MCF 10A (cell line): ENCODE measurements around the gene ARL3. TPM values are rescaled to one million over a fixed set of nuclear protein-coding genes. Genes with fewer than 3 reads are reported as not detected.

Experiments used
- BruUV-seq: library from RNA; stranded (reverse); fragments of 400-500 nt; replicated peaks from 2 replicates; lab custom pipeline; 2021; lab: Mats Ljungman, UMichigan
- CTCF ChIA-PET: fragments of 300-600 bp; sonication (Branson Sonifier 250); formaldehyde crosslinking; extraction: SDS; loops from one replicate; lab custom pipeline; 2021; ENCODE audit warnings: antibody characterized with exemption, inconsistent platforms; lab: Yijun Ruan, JAX
- POLR2A ChIA-PET: fragments of 300-600, 350-650 bp; sonication (Branson Sonifier 250); formaldehyde crosslinking; extraction: SDS; loops from one replicate; lab custom pipeline; 2020; ENCODE audit warnings: antibody characterized with exemption, inconsistent platforms; lab: Yijun Ruan, JAX
- DNase-seq: peaks from one replicate; pipeline ENCODE4 v3.0.0-alpha.2; 2018; ENCODE audit not compliant: unreplicated experiment
- H3K27ac Mint-ChIP-seq: one replicate; pipeline ENCODE4 v1.8.0; 2022; ENCODE audit warnings: mild to moderate bottlenecking, low read depth, mixed read lengths; ENCODE audit not compliant: unreplicated experiment
- H3K27me3 Mint-ChIP-seq: one replicate; pipeline ENCODE4 v1.8.0; 2022; ENCODE audit warnings: mixed read lengths; ENCODE audit not compliant: insufficient read depth, unreplicated experiment
- H3K36me3 Mint-ChIP-seq: one replicate; pipeline ENCODE4 v1.8.0; 2022; ENCODE audit warnings: mild to moderate bottlenecking, moderate library complexity, mixed read lengths; ENCODE audit not compliant: insufficient read depth, unreplicated experiment
- H3K4me1 Mint-ChIP-seq: one replicate; pipeline ENCODE4 v1.8.0; 2022; ENCODE audit warnings: mixed read lengths; ENCODE audit not compliant: insufficient read depth, unreplicated experiment
- H3K4me3 Mint-ChIP-seq: one replicate; pipeline ENCODE4 v1.8.0; 2022; ENCODE audit warnings: mild to moderate bottlenecking, moderate library complexity, mixed read lengths; ENCODE audit not compliant: unreplicated experiment
- H3K9me3 Mint-ChIP-seq: one replicate; pipeline ENCODE4 v1.8.0; 2022; ENCODE audit warnings: mixed read lengths; ENCODE audit not compliant: unreplicated experiment
- intact Hi-C: fragments of 100-400 bp; cut with micrococcal nuclease; formaldehyde crosslinking; loops from 2 replicates; pipeline ENCODE4 v1.14.1; 2022
- total RNA-seq: library from RNA; stranded (reverse); gene quantifications from 2 replicates; pipeline ENCODE4 v1.2.3, GENCODE V29; 2022
- TF ChIP-seq, protein P1 (sequence below): fragments of 200-600 bp; IDR thresholded peaks from one replicate; pipeline ENCODE4 v1.8.0; 2022; ENCODE audit warnings: antibody characterized with exemption, mild to moderate bottlenecking; ENCODE audit not compliant: unreplicated experiment

The ARL3 gene
- total RNA-seq, 1 experiment from 2014 or later: 6.8 TPM

DNA sequence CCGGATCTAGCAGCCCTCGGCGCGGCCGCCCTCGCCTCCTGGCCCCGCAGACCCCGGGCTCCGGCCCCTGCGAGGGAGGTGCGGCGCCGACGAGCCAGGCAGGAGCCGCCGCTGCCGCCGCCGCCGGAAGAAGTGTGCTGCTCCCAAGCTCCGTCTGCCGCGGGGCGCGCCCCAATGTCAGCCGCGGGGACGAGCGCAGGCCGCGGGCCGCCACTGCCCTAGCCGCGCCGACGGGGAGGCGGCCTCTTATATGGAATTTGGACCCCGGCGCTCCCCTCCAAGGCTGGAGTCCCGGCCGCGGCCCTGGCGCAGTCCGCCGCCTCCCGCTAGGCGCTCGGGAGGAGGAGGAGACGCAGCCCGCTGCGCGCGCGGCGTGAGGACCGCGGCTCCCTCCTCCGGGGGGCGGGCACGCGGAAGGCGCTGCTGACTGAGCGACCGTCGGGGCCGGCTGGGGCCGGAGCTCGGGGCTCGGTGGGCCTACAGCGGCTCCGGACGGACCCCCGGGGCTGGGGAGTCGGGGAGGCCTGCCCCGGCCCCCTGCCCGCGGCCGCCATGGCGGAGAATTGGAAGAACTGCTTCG is 70.0 kb downstream of the ARL3 start, which contains the start of gene TRIM8:
Gene TRIM8 (plus strand): TSS at position 414 of the 580 bp plus-strand sequence. CDS start 139 bp downstream, at position 553.
- no peaks in the 10 kb centered on the region for H3K9me3 Mint-ChIP-seq
- peak within 1 kb of the TSS; percentile 90 for H3K4me3 Mint-ChIP-seq
- peak; percentile 39 for DNase-seq
- H3K4me1 Mint-ChIP-seq: peaks cover 24% of the 10 kb centered on the region
- POLR2A ChIA-PET: interaction anchor here (0.5 to 3.8 kb wide), 27 partner anchors 14 to 826 kb away, joined by 3 to 115 read pairs (median 5); partner anchors contain the start of genes ACTR1A, ARL3, NFKB2 and OGA
- intact Hi-C loops: loop anchor here (5.0 kb wide), 1 partner anchor 47 kb away; no protein-coding TSS in a partner anchor
- BruUV-seq: no TSS peak
- peak within 1 kb of the TSS; percentile 98 for H3K27ac Mint-ChIP-seq
- TF ChIP-seq, protein P1, sequence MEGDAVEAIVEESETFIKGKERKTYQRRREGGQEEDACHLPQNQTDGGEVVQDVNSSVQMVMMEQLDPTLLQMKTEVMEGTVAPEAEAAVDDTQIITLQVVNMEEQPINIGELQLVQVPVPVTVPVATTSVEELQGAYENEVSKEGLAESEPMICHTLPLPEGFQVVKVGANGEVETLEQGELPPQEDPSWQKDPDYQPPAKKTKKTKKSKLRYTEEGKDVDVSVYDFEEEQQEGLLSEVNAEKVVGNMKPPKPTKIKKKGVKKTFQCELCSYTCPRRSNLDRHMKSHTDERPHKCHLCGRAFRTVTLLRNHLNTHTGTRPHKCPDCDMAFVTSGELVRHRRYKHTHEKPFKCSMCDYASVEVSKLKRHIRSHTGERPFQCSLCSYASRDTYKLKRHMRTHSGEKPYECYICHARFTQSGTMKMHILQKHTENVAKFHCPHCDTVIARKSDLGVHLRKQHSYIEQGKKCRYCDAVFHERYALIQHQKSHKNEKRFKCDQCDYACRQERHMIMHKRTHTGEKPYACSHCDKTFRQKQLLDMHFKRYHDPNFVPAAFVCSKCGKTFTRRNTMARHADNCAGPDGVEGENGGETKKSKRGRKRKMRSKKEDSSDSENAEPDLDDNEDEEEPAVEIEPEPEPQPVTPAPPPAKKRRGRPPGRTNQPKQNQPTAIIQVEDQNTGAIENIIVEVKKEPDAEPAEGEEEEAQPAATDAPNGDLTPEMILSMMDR: no peak
- no peaks in the 10 kb centered on the region for H3K27me3 Mint-ChIP-seq
- CTCF ChIA-PET: interaction anchor here (0.5 to 2.0 kb wide), 6 partner anchors 17 to 512 kb away, joined by 3 to 6 read pairs (median 4); partner anchors contain the start of genes ARL3, PPRC1 and SFXN2
- H3K36me3 Mint-ChIP-seq: peaks cover 17% of the 10 kb centered on the region

GRCh38 chr10:102643336-102644065 is 70.7 kb downstream of the ARL3 start:
- CTCF ChIA-PET: interaction anchor here (0.6 kb wide), 2 partner anchors 68 to 79 kb away, joined by 3 to 4 read pairs; no protein-coding TSS in a partner anchor
- peaks cover 17% of the 10 kb centered on the region for H3K36me3 Mint-ChIP-seq
- no peaks in the 10 kb centered on the region for H3K27me3 Mint-ChIP-seq
- peak; percentile 69 for DNase-seq
- peak overlapping the region; percentile 85 for H3K27ac Mint-ChIP-seq
- peaks cover 21% of the 10 kb centered on the region for H3K4me1 Mint-ChIP-seq
- TF ChIP-seq, protein P1: no peak
- POLR2A ChIA-PET: interaction anchor here (0.6 to 3.8 kb wide), 18 partner anchors 16 to 529 kb away, joined by 3 to 115 read pairs (median 6); partner anchors contain the start of genes ACTR1A, ARL3, NFKB2 and SFXN2
- intact Hi-C loops: loop anchor here (5.0 kb wide), 1 partner anchor 46 kb away; no protein-coding TSS in a partner anchor
- BruUV-seq: no TSS peak
- H3K4me3 Mint-ChIP-seq: peak overlapping the region; percentile 90
- H3K9me3 Mint-ChIP-seq: no peaks in the 10 kb centered on the region

- peak overlapping the region; percentile 85 for H3K27ac Mint-ChIP-seq
- peak; percentile 54 for DNase-seq
- H3K9me3 Mint-ChIP-seq: no peaks in the 10 kb centered on the region
- intact Hi-C loops: loop anchor here (5.0 kb wide), 1 partner anchor 46 kb away; no protein-coding TSS in a partner anchor
- peak overlapping the region; percentile 90 for H3K4me3 Mint-ChIP-seq
- TSS peak; percentile 16 for BruUV-seq
- H3K27me3 Mint-ChIP-seq: no peaks in the 10 kb centered on the region
- H3K4me1 Mint-ChIP-seq: peaks cover 21% of the 10 kb centered on the region
- TF ChIP-seq, protein P1: no peak
- POLR2A ChIA-PET: interaction anchor here (0.7 to 2.4 kb wide), 12 partner anchors 15 to 726 kb away, joined by 3 to 35 read pairs (median 4); partner anchors contain the start of genes ACTR1A, ARL3, SFXN2 and SUFU
- H3K36me3 Mint-ChIP-seq: peaks cover 17% of the 10 kb centered on the region
- CTCF ChIA-PET: interaction anchor here (0.6 kb wide), 2 partner anchors 69 to 80 kb away, joined by 3 to 4 read pairs; no protein-coding TSS in a partner anchor
These were observed 71.4 kb downstream of the ARL3 start for GRCh38 chr10:102642736-102643335.
